Kidney capillary endothelial cell (primary cell): ENCODE results near the gene CYP8B1.

Source experiments
- DNase-seq: peaks from one replicate; pipeline ENCODE4 v3.0.0-alpha.2; 2018; ENCODE audit warnings: low spot score

Gene CYP8B1

DNA sequence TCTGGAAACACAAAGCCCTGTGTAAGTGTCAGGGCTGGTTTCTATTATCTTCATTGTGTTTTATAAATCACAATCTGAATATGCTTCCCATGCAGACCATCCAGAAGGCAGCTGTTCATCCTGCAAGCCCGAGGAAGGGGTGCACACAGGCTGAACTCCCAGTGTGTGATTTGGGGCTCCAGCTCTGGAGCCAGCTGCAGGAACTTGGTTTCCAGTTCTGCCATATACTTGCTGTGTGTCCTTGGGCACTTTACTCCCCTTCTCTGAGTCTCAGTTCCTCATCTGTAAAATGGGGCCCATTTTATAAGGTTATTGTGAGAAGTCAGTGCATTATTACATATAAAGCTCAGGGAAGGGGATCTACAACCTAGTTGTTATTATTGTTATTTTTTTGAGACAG is 22.6 kb downstream of the CYP8B1 start:
- DNase-seq: no peak

DNA sequence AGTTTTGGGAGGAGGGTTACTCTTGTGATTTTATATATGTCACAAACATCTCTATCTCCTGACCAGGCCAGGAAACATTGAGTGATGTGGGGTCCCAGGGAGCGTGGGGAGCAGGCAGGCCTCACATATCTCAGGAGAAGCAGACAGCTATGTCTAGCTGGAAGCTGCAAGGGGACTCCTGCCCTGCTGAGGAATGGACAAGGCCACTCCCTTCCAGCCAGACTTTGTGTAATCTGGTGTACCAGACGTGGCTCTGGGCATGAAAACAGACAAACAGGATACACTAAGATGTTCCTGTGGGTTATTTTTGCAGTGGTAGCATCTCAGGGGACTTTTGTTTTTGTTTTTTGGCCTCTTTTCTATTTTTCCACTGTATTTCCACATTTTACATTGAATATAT is 23.2 kb downstream of the CYP8B1 start:
- no peak for DNase-seq

DNA sequence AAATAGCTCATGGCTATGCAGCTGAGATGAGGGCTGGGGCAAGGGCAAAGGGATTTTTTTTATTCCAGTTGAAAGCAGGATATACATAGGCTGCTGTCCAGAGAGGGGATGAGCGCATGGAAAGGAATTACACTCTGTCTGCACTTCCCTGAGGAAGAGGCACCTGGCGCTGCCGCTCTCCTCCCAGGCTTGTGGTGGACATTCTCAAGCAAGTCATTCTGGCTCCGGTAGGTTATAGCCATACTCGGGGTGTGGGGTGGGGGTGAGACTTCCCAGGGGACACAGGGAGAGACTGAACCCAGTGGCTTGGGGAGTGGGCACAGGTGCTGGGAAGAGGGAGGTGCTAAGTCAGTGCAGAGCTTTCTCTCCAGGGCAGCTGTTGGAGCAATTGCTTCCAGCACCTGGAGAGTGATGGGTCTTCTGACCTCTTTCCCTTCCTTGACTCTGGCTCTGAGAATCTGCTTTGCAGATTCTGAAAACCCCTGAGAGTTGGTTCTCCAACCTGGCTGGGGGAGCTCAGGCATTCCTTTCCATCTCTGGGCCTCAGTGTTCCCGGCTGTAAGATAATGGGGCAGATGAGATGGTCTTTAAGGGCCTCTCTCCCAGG is 24.3 kb downstream of the CYP8B1 start:
- DNase-seq: no peak

DNA sequence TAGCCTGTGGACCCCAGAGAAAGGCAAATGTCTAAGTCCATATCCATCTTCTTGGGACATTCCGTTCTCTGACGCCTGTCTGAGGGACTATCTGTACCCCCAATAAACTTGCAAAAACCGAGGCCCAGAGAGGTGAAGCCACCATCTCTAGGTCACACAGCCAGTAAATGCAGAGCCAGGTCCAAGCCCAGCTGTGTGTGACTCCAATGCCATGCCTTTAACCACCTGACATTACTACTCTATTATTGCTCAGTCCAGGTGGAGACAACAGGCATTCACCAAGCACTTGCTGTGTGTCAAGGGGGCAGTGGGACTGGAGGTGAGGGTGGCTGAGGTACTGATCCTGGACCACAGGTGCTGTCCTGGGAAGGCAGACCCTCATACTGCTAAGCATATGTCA is 25.4 kb downstream of the CYP8B1 start:
- DNase-seq: no peak

DNA sequence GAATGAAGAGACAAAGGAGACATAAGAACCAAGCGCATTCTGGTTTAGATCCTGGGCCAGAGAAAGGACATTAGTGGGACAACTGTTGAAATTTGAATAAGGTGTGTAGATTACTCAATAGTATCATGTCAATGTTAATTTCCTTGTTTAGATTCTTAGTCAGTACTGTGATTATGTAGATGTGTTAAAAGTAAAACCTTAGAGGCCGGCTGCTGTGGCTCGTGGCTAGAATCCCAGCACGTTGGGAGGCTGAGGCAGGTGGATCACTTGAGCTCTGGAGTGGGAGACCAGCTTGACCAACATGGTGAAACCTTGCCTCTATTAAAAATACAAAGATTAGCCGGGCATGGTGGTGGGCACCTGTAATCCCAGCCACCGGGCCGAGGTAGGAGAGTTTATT is 26.7 kb downstream of the CYP8B1 start:
- no peak for DNase-seq

DNA sequence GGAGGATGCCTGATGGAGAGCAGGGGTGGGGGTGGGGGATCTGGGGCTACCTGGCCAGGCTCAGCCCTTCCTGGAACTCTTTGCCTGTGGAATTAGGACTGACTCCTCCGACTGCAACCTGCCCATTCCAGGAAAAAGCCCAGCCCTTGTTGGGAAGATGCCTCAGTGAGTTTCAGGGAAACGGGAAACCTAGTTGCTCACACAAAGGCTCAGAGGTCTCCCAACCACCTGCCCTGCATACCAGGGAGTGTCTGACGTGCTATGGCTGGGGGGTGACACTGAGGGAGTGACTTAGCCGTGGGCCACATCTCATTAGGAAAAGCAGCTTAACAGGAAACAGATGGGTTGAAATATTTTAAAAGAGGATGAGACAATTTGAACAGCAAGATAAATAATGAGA is 27.9 kb downstream of the CYP8B1 start:
- no peak for DNase-seq

DNA sequence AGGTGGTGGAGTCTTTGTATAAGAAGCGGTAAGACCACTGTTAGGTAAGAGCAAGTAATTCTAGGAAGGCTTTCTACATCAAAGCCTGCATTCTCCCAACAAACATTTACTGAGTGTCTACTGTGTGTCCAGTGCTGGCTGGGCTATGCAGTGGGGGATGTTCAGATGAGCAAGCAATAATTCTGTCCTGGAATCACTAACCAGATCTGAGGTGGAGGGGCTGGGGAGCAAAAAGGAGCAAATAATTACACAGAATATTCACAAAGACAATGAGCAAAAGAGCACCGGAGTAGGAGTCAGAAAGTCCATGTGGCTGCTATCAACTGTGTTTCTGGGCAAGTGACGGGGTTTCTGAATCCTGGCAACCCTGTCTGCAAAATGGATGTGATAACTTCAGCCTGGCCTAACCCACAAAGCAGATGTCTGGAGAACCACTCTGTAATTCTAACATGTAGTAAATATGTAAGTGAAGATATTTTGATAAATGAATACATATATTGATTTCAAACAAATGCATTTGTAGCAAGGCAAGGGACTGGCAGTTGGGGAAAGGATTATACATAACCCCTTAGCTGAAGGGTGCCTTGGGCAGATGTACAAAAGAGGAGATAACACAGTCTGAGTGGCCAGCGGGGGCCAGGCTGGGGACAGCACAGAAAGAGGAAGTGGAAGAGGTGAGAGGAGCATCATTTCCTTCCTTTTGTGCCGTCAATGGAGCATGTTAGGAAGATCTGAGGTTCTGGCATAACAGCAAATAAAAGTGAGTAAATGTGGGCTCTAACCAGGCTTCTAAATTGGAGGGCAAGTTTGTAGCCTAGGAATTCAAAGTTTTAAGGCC is 28.8 kb downstream of the CYP8B1 start:
- peak; percentile 21 for DNase-seq

DNA sequence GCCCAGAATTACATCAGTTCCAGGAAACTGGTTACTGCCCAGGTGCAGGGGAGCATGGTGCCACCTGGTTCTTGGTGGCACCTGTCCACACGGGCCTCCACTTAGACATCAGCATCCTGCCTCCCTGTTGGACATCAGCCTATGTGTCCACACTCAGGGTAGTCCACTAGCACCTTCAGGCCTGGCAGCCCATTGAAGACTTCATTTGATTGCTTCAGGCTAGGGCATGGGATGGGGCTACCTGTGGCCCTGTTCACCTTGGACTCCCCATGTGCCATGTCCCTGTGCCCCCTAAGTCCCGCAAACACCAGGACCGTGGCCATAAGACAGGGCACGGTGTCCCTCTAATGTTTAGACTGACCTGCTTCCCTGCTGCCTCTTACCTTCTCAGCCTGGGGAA is 30.9 kb downstream of the CYP8B1 start:
- DNase-seq: no peak

DNA sequence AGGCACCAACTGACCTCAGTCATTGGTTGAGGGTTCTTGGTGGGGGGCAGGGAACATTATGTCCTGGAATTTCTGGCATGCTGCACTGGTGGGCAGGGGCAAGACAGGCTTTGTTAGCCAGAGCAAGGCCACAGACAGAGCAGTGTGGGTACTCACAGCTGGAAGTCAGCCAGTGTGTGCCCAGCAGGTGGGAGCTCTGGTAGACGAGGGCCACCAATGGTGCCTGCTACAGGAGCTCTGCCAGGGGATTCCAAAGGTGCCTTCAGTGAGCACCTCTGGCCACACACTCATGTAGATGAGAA is 31.3 kb downstream of the CYP8B1 start:
- no peak for DNase-seq

DNA sequence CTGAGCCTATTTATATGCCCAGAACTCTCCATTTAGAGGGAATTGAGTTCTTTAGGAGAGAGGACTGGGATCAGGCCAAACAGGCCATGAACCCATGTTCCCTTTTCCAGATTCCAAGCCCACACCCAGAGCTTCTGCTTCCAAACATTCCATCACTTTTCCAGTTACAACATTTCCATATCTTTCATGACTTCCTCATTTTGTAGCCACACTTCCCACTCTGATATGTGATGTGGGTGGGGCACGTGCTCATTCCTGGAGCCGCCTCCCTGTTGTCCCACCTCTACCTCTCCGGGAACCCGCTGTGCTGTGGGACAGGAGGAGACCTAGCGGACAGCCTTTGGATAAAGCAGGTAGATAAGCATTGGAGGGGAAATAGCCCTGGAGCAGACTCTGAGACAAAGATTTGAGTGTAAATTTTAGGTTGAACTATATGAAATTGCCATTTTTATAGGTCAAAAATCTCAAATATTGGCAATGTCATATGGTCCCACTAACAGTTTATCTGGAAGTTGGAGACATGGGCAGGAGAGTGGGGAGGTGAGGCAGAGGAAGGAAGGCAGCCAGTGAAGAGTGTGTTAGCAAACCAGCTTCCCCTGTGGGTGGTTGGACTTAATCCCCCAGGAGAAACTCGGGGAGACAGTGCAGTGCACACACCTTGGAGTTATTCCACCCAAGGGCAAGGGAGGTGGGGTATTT is 31.8 kb downstream of the CYP8B1 start:
- DNase-seq: no peak

DNA sequence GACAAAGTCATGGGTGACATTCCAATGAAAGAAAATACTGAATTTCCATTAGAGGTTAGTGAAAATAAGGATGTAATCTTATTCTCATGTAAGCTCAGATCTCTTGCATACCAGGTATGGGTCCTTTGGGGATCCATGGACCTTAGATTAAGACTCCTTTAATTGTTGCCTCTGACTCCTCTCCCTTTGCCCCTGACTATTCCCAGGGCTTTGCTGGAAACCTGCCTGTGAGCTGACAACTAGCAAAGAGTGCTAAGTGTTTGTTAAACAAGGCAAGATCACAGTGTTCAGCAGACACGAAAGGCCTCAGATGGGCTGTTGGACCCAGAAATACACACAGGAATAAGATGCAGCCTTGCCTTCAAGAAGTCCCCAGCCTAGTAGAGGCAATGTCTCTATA is 34.3 kb downstream of the CYP8B1 start:
- DNase-seq: no peak

DNA sequence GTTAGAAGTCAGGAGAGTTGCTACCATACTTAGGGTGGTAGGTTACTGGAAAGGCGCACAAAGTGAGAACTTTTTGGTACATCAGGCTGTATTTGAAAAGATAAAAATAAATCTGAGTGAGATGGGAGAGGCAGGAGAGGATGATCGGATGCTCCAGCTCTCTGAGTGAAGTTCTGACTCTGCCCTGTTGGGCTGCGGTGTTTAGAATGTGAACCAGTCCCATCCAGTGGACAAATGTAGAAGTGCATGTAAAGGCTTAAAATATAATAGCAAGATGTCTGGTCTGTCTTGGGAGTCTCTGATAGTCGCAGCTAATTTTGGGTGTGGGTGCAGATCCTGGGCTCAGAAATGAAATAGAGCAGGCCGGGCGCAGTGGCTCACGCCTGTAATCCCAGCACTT is 36.1 kb downstream of the CYP8B1 start:
- peak; percentile 65 for DNase-seq

DNA sequence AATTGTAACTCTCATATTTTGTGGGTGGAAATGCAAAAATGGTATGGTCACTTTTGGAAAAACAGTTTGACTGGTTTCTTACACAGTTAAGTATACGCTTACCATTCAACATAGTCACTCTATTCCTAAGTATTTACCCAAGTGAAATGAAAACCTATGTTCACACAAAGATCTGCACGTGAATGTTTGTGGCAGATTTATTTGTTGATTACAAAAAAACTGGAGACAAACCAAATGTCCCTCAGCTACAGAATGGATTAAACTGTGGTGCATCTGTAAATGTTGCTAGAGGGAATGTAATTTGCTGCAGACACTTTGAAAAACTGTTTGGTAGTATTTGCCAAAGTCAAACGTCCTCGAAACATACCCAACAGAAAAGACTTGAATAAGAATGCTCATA is 37.1 kb downstream of the CYP8B1 start:
- DNase-seq: no peak

DNA sequence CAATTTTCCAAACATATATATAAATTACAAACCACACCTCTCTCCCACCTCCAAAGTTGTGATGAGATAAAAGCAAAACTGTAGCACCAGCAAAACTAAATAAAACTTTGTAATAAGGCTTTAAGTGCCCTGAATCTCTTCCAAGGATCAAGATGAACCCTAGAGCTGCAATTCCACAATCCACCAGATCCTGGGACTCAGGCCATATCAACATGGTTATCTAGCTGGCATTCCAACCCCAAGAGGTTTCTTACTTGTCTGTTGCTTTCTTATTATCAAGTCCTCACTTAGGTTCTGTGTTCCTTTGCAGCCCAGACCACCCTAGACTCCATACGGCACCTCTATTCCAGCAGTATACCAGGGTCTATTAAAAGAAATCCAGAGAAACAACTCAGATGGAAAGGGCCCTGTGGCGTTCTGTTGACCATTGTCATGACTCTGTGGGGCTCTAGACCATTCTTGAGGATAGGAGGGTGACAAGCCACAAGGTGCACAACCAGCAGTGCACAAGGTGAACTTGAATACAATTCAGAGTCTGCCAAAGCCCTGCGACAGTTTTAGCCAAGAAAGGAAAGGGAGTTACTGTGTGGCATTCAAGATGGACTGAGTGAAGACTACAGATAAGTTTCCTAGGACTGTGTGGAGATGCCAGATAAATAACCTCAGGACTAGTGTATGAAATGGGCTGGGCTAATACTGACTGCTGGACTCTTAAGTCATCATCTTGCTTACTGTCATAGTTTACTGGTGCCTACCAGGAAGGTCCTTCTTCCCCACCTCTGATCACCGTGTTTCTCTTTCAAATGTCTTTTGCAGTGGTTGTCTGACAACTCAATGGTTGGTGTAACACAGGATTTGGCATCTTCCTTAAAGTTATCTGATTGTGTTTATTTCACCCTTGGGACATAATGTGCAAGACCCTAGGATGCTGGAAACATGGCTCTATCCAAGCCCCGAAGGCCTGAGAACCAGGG is 39.2 kb downstream of the CYP8B1 start:
- DNase-seq: no peak

DNA sequence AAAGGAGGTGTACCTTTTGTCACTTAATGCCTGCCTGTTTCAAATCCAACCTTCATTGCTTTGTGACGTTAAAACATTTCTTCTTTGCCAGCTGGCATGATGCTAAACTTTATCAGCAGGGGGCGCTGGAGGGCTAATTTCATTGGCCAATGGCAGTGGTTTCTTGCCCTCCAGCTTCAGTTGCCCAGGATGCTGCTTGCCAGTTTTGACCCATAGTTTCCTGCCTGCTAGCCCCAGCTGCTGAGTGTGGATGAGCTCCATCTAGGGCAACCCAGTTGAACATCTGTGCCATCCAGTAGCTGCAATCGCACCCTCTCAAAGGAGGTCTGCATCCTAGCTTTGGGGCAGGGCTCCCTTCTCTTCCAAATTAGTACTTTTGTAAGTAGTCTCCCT is 44.4 kb downstream of the CYP8B1 start:
- DNase-seq: peak; percentile 69

DNA sequence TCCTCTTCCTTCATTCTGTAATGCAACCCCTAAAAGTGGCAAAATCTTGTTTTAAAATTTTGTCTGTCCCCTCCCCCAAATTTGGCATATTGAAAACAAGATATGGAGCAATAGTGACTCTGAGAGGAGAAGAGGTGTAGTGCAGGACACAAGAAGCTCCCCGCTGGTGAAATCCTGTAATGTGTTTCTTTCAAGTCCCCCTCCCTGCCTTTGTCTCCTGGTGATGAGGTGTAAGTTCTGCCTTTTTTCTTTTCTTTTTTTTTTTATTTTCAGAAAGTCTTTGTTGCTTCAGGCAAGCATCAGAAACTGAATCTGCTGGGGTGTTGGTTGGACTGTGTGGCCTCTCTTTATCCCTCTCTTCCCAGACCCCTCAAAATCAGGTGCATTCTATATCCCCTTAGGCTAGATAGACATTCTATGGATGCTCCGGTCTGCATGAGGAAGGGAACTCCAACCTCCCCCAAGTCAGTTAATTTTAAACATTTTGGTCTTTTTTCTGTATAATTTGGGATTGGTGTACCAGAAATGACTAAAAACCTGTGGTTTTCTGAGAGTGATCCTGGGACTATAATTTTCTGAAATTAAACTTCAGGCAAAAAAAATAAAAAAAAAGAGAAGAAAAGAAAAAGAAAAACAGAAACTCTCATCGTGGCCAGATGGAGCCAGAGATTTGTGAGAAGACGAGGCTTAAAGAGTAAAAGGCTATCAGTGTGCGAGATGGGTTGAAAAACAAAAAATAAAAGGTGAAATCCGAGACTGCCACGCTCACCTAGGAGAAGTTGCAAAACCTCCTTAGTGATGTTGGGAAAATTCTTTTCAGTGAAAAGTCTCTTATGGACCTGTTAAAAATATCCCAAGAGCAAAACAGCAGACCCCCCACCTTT is 45.0 kb downstream of the CYP8B1 start:
- no peak for DNase-seq

DNA sequence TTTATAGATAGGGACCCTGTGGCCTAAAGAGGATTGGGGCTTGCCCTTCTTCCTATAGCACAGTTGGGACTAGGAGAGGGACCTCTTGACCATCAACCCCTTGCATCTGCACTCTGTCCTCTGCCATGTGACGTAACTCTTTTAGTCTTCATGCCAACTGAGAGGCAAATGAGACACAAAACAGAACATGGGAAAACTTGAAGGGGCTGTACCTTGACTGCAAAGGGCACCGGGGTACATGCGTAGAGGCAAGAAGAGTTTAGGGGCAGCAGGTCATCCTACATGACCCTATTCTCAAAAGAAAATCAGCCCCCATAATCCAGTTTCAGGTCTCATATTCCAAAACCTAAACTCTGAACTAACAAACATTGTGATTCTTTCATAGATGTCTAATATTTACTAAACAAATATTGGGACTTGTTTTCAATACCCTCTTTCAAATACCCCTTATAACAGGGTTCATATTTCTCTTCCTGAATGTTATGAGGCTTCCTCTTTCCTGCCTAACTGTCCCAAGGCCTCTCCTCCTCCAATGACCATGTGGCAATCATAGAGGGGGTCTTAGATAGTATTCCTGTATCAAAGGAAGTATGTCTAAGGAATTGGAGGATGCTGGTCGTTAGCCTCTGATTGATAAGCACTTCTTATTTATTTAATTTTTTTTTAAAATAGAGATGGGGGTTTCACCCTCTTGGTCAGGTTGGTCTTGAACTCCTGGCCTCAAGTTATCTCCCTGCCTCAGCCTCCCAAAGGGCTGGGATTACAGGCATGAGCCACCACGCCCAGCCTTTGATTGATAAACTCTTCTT is 45.8 kb downstream of the CYP8B1 start:
- no peak for DNase-seq

DNA sequence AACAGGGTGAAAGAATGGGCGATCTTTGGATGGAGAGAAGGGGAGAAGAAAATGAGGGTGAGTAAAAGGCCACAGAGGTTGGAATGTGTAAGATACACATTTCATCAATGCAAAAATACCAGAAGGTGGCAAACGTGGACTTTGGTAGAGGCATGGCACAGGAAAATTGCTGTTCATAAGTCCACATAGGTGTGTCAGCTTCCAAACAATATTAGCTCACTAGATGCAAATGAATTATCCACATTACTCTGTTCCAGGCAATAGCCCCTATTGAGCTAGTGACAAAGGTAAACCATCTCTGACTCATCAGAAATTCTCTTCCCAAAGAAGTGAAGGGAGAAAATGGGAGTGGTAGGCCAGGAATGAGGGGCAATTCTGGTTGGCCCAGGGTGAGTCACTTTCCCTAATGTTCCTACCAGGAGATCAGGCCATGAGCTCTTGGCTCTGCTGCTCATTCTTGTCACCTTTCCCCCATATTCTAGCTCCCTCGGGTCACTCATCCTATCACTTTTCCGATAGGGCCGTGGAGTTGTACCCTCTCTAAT is 46.5 kb downstream of the CYP8B1 start:
- DNase-seq: no peak

DNA sequence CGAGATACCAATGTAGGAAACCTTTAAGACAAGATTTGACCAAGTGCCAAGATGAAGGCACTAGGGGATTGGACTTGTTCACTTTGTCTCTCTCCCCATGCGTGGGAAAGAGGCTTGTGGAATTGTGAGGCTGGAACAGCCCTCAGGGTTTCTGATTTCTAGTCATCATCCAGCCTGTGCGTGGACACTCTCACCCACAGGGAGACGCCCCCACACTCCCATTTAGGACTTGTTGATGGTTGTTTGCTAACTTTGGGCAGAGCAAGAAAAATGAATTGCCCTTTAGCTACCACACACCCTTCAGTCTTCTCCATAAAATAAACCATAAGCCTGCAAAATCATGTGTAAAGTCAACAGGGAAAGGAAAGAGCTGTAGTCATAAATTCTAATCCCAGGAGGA is 48.0 kb downstream of the CYP8B1 start:
- DNase-seq: no peak

DNA sequence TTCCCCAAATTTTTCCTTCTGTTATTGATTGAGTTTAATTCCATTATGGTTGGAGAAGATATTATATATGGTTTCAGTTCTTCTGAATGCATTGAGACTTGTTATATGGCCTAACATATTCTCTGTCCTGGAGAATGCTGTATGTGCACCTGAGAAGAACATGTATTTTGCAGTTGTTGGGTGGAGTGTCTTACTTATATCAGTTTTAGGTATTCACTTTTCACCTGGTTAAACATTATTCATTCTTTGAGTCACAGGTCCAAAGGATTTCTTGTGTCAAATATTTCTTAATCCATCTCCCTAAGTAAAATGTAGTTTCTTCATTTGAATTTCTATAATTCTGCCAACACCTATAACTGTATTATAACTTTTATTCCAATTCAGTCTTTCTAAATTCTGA is 48.7 kb downstream of the CYP8B1 start:
- DNase-seq: no peak
